HCEC 1CT (cell line): ENCODE results near the gene EDEM3.
A peak's percentile ranks its signal among the peaks of the same experiment; 100 is the strongest.
"Not testable (repeated sequence)": the region's sequence is repeated elsewhere in the genome, so short reads cannot be mapped to it uniquely, and the experiment has no call there.

Experiments used
- DNase-seq: peaks from one replicate; pipeline ENCODE4 v3.0.0-alpha.2; 2017

Gene EDEM3

DNA sequence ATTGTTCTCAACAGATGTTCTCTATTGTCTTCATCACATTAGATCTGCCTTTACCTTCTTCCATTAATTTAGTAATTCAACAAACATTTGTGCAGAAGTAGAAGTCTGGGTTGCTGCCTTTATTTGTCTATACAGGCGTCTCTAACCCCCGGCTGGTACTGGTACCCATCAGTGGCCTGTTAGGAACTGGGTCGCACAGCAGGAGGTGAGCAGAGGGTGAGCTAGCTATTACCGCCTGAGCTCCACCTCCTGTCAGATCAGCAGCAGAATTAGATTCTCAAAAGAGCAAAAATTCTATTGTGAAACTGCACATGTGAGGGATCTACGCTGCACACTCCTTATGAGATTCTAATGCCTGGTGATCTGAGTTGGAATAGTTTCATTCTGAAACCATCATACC, 12.9 kb upstream of the EDEM3 start:
- DNase-seq: no peak

DNA sequence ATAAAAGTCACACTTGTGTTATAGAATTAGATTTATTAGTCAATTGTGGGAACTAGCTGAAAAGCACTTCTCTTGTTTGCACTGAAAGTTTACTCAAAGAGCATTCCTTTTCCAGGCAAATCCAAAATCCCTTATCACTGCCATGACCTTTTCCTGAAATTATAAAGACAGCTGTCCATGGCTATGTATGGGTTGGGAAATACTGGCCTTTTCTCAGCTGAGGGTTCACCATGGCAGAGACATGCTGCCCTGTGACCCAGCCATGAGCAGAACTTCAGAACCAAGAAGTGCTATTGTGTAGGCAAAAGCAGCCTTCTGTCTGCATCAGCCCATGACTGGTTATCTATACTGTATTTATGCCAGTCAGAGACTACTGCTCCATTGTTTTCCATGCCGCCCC, 9.8 kb upstream of the EDEM3 start:
- no peak for DNase-seq

DNA sequence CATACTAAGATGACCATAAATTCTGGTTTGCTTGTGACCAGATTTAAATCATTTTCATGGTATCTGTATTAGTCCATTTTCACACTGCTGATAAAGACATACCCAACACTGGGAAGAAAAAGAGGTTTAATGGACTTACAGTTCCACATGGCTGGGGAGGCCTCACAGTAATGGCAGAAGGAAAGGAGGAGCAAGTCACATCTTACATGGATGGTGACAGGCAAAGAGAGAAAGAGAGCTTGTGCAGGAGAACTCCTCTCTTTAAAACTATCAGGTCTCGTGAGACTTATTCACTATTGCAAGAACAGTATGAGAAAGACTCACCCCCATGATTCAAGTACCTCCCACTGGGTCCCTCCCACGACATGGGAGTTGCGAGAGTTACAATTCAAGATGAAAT, 8.9 kb upstream of the EDEM3 start:
- DNase-seq: not testable (repeated sequence)

DNA sequence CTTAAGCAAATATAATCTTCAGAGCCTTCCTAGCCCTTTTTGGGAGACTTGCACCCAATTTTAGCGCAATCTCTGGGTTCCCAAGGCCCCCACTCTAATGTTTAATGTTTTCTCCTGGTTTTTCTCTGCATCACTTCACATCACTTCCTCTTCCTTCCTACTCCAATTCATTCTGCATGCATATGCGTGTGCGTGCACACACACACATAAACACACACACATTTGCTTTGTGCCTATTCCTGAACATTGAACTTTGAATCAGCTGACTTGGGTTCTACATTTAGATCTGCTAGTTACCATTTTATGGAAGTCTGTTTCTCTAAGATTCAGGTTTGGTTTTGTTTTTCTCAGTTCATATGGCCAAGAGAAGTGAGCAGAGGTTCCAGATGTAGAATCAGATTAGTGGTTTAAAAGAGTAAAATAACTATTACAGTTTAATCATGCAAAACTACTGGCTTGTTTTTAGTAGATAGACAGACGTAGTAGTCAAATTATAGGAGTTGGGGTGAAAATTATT, 7.4 kb upstream of the EDEM3 start:
- DNase-seq: no peak

DNA sequence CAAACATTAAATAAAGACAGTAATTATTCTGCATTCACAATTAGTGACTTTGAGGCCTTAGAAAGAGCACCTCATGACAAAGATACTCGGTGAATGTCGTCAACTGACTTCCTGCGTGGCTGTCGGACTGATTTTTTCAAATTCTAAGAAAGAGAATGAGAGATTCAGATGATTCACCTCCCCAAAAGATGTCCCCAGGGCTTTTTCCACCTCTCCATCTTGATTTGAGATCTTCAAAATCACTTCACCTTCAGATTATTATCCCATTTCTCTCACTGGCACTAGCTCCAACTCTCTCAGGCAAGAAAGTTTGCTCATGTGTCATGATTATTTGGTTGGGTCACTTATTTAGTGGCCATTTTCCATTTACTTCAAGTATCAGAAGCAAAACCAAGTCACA, 5.0 kb upstream of the EDEM3 start:
- no peak for DNase-seq

DNA sequence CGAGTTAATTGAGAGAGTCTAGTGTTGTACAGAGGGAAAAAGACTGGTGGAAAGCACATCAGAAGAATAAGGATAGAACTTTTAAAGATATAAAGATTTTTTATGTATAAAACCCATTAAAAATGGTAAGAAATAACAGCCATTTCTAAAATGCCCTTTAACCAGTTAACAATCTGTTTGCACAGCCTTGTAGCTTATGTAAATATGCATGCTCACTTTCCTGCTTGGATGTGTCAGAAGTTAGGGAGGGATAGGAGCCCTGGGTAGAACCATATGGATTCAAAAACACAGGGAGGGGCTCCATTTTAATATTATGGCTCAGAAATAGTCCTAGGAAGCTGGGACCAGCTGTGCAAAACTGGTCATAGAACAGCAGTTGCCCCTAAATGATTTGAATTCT, 4.5 kb upstream of the EDEM3 start:
- DNase-seq: no peak

DNA sequence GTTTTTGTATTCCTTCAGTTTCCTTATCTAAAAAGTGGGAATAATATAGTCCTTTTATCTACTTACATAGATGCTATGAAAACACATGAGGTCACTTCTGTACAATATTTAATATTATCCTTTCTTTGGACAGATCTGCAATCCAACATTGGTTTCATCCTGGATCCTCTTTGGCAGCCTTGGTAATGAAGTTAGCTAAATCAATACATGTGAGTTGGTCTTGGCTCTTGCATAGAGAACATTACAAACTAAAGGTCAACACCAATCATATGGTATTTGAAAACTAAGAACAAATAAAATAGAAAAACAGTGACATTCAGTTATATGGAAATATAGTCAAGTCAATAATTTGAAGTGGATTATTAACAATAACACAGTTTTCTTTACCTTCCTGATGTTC, 3.2 kb upstream of the EDEM3 start:
- DNase-seq: no peak

DNA sequence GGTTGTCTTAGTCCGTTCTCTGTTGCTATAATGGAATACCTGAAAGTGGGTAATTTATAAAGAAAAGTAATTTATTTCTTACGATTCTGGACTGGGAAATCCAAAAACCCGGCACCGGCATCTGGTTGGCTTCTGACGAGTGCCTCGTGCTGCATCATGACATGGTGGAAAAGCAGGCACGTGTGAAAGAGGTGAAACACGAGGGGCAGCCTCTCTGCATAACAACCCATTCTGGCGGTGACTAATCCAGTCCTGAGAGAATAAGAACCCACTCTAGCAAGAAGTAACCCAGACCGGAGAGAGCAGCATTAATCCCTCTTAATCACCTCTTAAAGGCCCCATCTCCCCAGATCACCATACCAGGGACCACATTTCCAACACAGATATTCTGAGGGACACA, 2.7 kb upstream of the EDEM3 start:
- no peak for DNase-seq

DNA sequence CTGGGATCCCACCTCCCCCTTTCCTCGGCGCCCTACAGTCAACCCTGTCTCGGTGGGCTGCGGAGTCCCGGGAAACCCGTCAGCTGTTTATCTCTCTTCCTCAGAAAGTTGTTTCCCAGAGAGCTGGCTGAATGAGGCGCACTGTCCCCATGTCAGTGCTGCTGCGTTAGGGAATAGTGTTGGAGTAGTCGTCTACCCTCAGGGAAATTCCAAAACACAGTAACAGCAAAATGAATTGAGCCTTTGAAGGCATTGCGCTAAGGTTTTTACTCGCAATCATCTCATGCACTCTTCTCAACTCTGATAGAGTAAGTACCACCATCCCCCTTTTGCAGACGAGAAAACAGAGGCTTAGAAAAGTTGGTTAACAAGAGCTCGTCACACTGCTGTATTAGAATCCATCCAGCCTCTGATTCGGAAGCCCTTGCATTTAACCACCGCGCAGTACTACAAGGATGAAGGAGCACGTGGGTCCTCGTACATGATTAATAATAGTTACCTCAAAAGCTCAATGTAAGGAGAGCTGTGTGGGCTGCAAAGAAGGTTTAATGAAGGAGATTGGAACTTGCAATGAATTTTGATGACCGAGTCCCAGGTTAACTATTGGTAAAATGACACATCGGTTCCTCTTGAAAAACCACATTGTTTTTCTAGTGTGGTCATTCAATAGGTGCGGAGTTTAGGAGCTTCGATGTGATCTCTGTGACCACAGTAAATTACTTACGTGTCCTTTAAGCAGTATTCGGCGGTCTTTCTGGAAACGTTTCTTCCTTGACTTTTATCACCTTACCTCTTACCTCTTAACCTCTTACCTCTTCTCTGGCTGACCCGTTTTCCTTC, 788 bp upstream of the EDEM3 start:
- peak; percentile 27 for DNase-seq

DNA sequence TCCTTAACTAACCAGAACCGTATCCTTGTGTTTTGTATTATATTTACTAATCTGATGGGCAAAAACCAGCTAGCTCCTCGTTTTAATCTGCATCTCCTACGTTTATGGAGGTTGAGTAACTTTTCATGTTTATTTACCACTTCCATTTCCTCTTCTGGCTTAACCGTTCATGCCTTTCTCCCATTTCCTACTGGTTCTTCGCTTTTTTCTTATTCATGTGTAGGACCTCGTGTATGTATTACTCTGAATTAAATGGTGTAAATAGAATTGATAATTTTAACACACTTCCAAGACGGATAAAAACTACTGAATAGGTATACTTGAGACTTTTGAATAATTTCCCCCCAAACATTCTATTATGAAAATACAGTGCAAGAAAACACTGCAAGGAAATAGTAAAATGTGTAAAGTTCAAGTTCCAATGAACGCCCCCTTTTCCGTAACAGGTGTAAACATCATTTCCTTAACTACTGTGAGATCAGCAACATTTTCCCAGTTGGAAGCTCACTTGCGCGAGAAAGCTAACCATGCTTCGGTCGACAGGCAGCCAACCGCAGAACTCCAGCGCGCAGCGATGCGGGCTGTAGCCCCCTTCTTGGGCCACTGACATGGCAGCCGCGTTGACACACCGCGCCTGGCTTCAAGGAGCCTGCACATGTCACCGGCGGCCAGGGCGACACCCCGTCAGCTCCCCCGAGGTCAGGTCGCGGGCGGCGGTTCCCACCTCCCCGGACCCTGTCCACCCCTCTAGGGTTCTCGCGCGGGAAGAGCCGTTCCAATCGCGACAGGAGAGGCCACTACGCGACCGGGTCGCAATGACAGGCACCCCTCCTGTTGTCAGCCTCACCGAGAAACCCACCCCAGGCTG, 816 bp downstream of the EDEM3 start:
- DNase-seq: peak; percentile 23

DNA sequence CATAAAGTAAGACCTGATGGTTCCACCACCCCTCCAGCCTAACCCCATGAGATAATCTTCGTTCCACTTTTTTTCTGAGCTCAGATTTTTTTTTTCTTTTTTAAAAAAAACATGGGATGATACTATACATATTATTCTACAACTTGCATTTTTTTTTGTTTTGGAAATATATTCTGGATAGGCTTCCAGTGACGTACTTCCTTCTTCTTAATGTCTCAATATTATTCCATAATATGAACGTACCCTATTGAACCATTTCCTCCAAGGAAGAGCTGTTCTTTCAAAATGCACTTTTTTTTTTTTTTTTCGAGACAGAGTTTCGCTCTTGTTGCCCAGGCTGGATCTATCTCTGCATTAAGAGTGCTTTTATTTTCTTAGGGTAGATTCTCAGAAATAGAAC, 1.5 kb downstream of the EDEM3 start:
- DNase-seq: no peak

DNA sequence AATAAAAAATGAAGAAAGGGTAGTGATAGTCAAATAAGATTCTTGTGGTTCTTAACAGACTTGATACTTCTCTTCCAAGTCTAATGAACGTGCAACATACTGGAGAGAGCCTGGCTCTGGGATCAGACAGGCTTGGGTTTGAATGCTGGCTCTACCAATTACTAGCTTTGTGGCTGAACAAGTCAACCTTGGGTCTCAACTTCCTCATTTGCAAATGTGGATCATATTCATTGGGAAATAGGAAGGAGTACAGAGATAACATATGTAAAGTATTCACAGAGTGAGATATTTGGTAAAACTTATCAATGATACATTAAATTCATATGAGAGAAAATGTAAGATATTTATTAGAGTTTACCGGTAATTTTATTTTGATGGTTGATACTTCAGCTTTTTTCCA, 2.0 kb downstream of the EDEM3 start:
- no peak for DNase-seq

DNA sequence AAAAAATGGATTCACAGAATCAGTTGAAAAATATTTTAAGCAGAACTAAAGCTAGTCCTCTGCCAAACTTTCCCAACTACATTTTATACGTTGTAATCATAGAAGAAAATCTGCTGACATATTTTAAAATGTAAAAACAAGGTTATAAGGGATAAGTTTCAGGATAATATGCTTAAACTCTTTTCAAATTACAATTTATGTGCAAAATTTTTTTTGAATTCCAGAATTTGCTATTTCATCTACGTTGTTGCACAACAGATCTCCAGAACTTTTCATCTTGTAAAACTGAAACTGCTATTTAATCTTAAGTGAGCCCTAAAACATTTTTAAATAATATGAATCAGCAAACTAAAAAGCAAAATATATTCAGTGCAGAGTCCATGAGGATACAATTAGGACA, 5.9 kb downstream of the EDEM3 start:
- DNase-seq: no peak

DNA sequence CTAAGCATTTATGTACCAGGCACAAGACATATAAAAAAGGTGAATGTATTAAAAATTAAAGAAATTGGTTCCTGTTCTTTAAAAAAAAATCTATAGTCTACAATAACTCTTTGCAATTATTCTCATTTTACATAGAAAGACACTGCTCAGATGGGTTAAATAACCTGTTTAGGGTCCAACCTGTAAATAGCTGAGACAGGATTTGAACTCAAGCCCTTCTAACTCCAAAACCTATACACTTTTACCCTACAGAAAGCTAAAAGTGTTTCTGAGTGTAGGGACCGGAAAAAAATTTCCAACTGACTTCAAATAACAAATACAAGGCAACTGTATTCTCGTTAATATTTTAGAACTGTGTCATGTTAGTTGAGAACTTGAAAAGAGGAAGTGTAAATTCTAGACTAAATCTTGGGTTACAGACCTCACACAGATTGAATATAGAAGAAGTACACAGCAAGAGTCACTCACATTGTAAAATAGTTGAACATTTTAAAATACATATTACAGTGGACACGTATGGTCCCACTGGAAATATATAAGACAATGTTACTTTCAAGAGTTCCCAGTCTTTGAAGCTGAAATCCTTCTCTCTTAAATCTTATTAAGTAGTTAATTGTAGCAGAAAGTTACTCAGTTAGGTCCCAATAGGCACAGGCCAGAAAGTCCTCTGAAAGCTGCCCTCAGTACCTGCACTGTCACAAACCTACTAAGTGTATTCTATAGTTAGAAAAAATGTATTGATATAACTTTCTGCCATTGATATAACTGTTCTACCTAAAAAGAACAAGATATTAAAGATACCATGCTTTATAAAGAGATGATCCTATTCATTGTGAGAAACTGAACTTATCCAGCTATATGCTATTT, 7.3 kb downstream of the EDEM3 start:
- DNase-seq: no peak

DNA sequence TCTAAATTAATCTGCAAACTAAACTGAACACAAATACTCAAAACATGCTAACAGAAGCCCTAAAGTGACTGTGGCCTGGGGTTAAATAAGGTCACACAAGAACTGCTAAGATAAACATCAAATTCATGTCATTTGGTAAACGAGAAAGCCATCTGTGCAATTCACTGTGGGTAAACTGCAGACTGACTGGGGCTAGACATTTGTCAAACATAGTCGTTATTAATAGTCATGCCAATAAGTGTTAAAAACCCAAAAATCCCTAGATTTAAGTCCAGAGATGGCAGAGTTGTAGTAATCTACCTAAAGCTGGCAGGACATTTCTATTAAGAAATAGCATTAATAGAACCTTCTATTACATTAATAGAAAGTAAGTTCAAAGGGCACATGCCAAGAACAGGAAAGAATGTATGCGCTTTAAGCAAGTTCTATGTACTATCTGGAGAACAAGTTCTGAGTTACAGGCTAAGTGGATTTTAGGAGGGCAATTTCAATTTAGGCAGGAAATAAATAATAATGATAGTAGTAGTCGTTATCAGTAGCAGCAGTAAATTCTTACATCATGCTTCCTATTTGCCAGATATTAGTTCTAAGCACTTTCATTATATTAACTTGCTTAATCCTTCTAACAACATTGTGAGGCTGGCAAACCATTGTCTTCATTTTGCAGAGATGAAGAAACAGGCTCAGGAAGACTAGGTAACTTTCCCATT, 8.6 kb downstream of the EDEM3 start:
- no peak for DNase-seq

DNA sequence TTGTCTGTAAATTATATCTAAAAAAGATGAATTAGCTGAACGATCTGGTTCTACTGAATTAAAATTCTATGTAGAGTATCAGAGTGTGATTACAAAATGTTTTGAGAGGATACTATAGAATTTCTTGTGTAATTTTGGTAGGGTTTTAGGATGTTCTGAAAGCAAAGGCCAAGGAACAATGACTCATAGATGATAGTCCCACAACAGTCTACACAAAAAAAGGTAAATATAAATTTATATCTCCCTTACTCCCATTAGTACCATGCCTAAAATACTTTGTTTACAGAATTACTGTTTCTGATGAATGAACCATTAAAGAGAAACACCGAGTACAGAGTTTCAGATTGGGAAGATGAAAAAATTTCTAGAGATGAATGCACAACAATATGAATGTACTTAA, 9.5 kb downstream of the EDEM3 start:
- DNase-seq: peak; percentile 38

DNA sequence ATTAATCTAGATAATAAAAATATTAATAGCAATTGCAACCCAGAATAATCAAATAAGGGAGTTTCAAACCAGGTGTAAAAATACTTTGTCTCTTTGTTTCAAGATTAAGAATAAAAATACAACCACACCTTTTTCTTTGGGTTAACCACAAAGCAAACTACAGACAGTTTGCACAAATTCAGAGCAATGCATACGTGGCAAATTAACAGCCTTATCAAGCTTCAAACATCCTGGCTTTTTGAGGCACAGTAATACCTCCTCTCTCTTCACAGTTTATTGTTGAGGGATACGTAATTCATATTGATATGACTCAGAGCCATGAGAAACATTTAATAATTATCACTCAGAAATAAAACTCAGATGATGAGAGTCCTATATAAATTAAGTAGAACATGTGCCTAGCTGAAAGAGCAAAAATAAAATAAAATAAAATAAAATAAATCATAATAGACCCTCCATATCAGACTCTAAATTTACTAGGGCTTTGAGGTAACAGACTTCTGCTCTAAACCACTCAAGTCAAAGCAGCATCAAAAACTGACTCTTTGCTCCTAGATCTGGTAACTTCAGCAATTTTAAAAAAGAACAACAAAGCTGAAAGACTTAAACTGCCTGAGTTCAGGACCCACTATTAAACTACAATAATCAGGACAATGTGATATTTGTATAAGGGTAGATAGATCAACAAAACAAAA, 11.4 kb downstream of the EDEM3 start:
- peak; percentile 32 for DNase-seq

DNA sequence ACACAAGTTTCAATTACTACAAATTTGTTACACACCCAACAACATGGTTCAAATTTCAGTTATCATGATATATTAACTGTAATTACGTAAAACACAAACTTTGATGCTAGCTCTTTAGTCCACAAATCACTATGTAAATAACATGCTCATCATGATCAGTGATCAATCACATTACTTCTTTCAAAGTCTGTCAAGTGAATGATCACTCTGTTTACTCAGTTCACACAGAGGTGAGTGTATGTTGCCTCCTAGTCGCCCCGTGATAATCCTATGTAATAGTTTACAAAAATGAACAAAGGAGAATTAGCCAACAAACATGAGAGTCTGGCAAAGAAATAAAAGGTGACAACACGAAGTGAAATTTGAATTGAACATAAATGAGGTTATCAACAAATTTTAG, 14.3 kb downstream of the EDEM3 start:
- DNase-seq: no peak

DNA sequence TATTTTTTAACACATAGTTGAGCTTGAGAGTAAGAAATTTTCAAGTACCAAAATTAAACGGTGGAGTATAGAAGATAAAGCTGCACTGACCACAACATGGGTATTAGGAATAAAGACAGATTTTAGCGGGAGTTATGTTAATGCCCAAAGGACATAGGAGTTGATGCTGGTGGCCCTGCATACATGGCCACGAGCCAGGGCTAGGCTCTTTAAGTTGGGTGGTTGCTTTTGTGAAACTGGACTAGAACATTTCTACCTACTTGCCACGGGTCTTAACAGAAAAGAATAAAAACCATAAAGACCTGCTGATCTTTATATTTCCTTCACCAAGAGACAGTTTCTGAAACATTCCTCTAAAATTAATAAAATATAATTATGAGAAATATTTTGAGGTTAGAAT, 14.9 kb downstream of the EDEM3 start:
- DNase-seq: no peak

DNA sequence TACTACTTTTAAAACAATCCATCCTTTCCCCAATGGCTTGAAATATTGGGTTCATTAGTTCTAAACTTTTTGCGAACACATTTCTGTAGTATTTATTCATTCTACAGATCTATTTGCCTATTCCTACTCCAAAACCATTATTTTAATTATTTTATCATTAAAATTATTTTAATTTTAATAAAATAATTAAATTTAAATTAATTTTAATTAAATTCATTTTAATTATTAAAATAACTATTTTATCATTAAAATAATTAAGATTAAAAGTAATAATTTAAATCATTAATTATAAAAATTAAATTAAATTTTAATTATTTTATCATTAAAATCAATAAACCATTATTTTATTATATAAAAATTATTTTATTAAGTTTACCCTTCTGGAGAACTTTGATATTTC, 15.6 kb downstream of the EDEM3 start:
- DNase-seq: no peak

DNA sequence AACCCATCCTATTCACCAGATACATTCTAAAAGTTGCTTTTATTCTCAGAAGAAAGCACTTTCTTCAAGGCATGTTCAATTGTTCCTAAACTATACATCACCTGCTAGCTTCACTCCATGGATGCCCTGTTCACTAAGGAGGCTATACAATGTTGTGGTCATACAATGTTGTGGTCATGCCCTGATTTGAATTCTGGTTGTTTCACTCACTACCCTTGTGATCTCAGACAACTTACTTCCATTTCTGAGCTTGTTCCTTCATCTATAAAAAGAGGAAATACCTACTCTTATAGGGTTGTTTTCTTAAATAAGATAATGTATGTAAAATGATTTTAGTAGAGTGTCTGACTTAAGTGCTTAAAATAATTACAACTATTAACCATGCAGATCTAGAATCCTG, 19.7 kb downstream of the EDEM3 start:
- no peak for DNase-seq

DNA sequence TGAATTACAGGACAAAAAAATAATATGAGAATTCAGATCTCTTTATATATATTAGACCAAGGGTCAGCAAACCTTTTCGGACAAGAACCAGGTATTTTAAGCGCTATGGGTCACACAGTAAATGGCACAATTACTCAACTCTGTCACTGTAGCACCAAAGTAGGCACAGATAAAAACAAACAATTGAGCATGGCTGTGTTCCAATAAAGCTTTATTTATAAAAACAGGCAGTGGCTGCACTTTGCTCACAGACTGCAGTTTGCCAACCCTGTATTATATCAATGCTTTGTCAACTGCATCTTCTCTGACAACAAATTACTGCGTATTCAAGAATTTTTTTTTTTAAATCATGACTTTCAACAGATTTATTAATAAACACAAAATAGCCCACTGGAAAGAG, 29.8 kb downstream of the EDEM3 start:
- DNase-seq: no peak
